Mesenchymal stem cell (in vitro differentiated cells and primary cell): ENCODE measurements around the gene SERPINE3.

Experiments used
- DNase-seq: peaks from one replicate; pipeline ENCODE4 v3.0.0-alpha.2; 2013
- H2AFZ ChIP-seq: one replicate; pipeline ENCODE4 v1.6.1; 2013; ENCODE audit warnings: low read depth, mild to moderate bottlenecking, control low read depth, inconsistent platforms, low read length, moderate library complexity
- H2AK5ac ChIP-seq: 2 replicates; pipeline ENCODE4 v1.6.1; 2013; ENCODE audit warnings: low read length, moderate library complexity, mild to moderate bottlenecking, inconsistent platforms; ENCODE audit not compliant: severe bottlenecking
- H2BK120ac ChIP-seq: one replicate; pipeline ENCODE4 v1.6.1; 2013; ENCODE audit warnings: low read depth, mild to moderate bottlenecking, inconsistent platforms, low read length, moderate library complexity
- H2BK12ac ChIP-seq, 2 experiments: one replicate each; pipeline ENCODE4 v1.6.1; 2013; ENCODE audit warnings: inconsistent platforms in 2 of 2, low read length in 2 of 2, mild to moderate bottlenecking in 2 of 2, moderate library complexity in 2 of 2, control low read depth in 1 of 2
- H2BK15ac ChIP-seq: one replicate; pipeline ENCODE4 v1.6.1; 2013; ENCODE audit warnings: mild to moderate bottlenecking, low read depth, inconsistent platforms; ENCODE audit not compliant: poor library complexity, severe bottlenecking
- H2BK5ac ChIP-seq: 2 replicates; pipeline ENCODE4 v1.6.1; 2013; ENCODE audit warnings: low read depth, mild to moderate bottlenecking, low read length, control low read depth, inconsistent platforms; ENCODE audit not compliant: poor library complexity, severe bottlenecking
- H3K14ac ChIP-seq, 2 experiments: one replicate each; pipeline ENCODE4 v1.6.1; 2013; ENCODE audit warnings: inconsistent platforms in 2 of 2, low read length in 2 of 2, control low read depth in 1 of 2, mild to moderate bottlenecking in 1 of 2, moderate library complexity in 1 of 2
- H3K18ac ChIP-seq, 2 experiments: one replicate each; pipeline ENCODE4 v1.6.1; 2013; ENCODE audit warnings: inconsistent platforms in 2 of 2, low read length in 2 of 2, control low read depth in 1 of 2, low read depth in 1 of 2, mild to moderate bottlenecking in 1 of 2
- H3K23ac ChIP-seq, 2 experiments: one replicate each; pipeline ENCODE4 v1.6.1; 2013; ENCODE audit warnings: inconsistent platforms in 2 of 2, low read length in 2 of 2, mild to moderate bottlenecking in 2 of 2, moderate library complexity in 2 of 2, control low read depth in 1 of 2
- H3K27ac ChIP-seq: 2 replicates; pipeline ENCODE4 v1.5.1; 2013; ENCODE audit warnings: mild to moderate bottlenecking, moderate library complexity, low read length, control low read depth, inconsistent platforms; ENCODE audit not compliant: poor library complexity, severe bottlenecking
- H3K27me3 ChIP-seq, 2 experiments: 2 replicates each; pipeline versions ENCODE4 v1.6.1 to v1.7.0; 2013; ENCODE audit warnings: low read length in 2 of 2, mild to moderate bottlenecking in 2 of 2, moderate library complexity in 2 of 2, control low read depth in 1 of 2, inconsistent platforms in 1 of 2; ENCODE audit not compliant: control insufficient read depth in 1 of 2, insufficient read depth in 1 of 2
- H3K36me3 ChIP-seq, 2 experiments: 2 replicates each; pipeline versions ENCODE4 v1.6.1 to v1.7.0; 2013; ENCODE audit warnings: low read length in 2 of 2, control low read depth in 1 of 2, inconsistent platforms in 1 of 2, low read depth in 1 of 2, mild to moderate bottlenecking in 1 of 2; ENCODE audit not compliant: insufficient read depth in 2 of 2, control insufficient read depth in 1 of 2
- H3K4ac ChIP-seq, 2 experiments: one replicate each; pipeline ENCODE4 v1.6.1; 2013; ENCODE audit warnings: inconsistent platforms in 2 of 2, low read length in 2 of 2, mild to moderate bottlenecking in 2 of 2, moderate library complexity in 2 of 2, control low read depth in 1 of 2, low read depth in 1 of 2
- H3K4me1 ChIP-seq: 2 replicates; pipeline ENCODE4 v1.6.1; 2013; ENCODE audit warnings: low read depth, low read length, control low read depth; ENCODE audit not compliant: control insufficient read depth, insufficient read depth
- H3K4me2 ChIP-seq: 2 replicates; pipeline ENCODE4 v1.6.1; 2013; ENCODE audit warnings: low read length, mild to moderate bottlenecking, inconsistent platforms; ENCODE audit not compliant: poor library complexity, severe bottlenecking
- H3K4me3 ChIP-seq, 2 experiments: 2 replicates each; pipeline versions ENCODE4 v1.5.1 to v1.7.0; 2013; ENCODE audit warnings: low read length in 2 of 2, mild to moderate bottlenecking in 2 of 2, control low read depth in 1 of 2, low read depth in 1 of 2; ENCODE audit not compliant: insufficient read depth in 1 of 2
- H3K79me1 ChIP-seq: replicated peaks from 2 replicates; pipeline ENCODE4 v1.6.1; 2013; ENCODE audit warnings: mild to moderate bottlenecking, control low read depth, low read length, inconsistent platforms; ENCODE audit not compliant: poor library complexity, severe bottlenecking
- H3K9ac ChIP-seq: 2 replicates; pipeline ENCODE4 v1.7.0; 2013; ENCODE audit warnings: mild to moderate bottlenecking, low read length, moderate library complexity
- H3K9me3 ChIP-seq: 2 replicates; pipeline ENCODE4 v1.7.0; 2013; ENCODE audit warnings: mild to moderate bottlenecking, low read length; ENCODE audit not compliant: control insufficient read depth
- H4K8ac ChIP-seq: one replicate; pipeline ENCODE4 v1.6.1; 2013; ENCODE audit warnings: inconsistent platforms, mild to moderate bottlenecking, low read length, moderate library complexity
- H4K91ac ChIP-seq: one replicate; pipeline ENCODE4 v1.6.1; 2013; ENCODE audit warnings: mild to moderate bottlenecking, low read length, inconsistent platforms
- WGBS: methylation state at CpG from one replicate; pipeline ENCODE4 v1.1.7; 2013; ENCODE audit warnings: mixed read lengths; 5-methylcytosine and 5-hydroxymethylcytosine counted together

SERPINE3 gene

DNA sequence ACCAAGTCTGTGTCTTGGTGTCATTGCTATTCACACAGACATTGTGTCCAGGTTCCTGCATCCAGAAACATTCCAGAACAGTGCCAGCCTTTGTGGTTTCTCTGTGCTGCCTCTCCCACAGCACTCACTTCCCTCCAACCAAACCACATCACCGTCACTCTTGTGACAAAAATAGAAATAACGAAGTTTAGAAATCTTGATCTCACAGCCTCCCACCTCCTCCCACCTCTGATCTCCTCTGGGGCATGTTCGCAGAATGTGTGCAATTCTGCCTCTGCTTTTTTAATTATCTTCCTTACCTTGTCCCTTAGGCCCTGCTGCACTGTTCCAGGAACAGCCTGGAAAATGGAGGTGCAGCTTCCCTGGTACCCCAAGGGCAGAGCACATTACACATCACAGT is 8.7 kb upstream of the SERPINE3 start:
- no peak overlapping the region for H3K14ac ChIP-seq
- H2AK5ac ChIP-seq = no peak overlapping the region
- WGBS = 84% methylated on average over 3 of the region's 3 CpGs
- H3K4me1 ChIP-seq = peaks cover 6% of the 10 kb centered on the region
- H2BK15ac ChIP-seq = no peak overlapping the region
- H4K91ac ChIP-seq = peak overlapping the region; percentile 12
- DNase-seq = no peak
- no peak overlapping the region for H3K23ac ChIP-seq
- no peak overlapping the region for H3K4me3 ChIP-seq
- no peak overlapping the region for H3K27ac ChIP-seq
- no peak overlapping the region for H2BK12ac ChIP-seq
- H2BK5ac ChIP-seq = no peak overlapping the region
- no peaks in the 10 kb centered on the region for H3K27me3 ChIP-seq
- H3K9ac ChIP-seq = no peak overlapping the region
- no peak overlapping the region for H2AFZ ChIP-seq
- H3K36me3 ChIP-seq = peaks cover 4 to 7% of the 10 kb centered on the region in 2 experiments
- H3K4me2 ChIP-seq = no peak overlapping the region
- H3K79me1 ChIP-seq = no peaks in the 10 kb centered on the region
- no peak overlapping the region for H4K8ac ChIP-seq
- H3K9me3 ChIP-seq = no peaks in the 10 kb centered on the region
- H3K4ac ChIP-seq = no peak overlapping the region
- H2BK120ac ChIP-seq = no peak overlapping the region
- no peak overlapping the region for H3K18ac ChIP-seq

DNA sequence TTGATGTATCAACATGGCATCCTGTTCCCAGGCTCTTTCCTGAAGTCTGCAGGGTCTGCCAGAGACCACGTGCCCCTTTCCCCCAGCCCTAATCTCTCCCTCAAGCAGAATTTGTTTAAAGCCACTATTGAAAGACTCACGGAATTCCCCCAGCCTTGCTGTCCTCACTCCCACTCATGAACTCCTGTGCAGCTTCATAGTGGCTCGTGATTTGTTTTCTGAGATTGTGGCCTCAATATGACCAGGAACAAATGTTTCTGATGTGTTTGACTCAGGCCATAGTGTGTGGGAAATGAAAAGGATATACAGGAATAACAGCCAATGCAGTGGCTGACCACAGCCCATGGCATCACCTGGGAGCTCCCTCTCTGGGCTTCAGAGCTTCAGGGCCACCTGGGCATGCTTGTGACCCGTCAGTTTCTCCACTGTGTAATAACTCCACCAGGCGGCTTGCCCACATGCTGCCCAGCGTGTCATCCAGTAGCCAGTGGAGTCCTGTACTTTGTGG is 8.1 kb upstream of the SERPINE3 start:
- Histone ChIP-seq H2BK5ac (no peak overlapping the region), H4K8ac (no peak overlapping the region), H3K4ac (no peak overlapping the region), H3K18ac (no peak overlapping the region), H3K4me1 (peaks cover 6% of the 10 kb centered on the region), H3K23ac (no peak overlapping the region), H3K4me3 (no peak overlapping the region), H3K27ac (no peak overlapping the region), H3K27me3 (no peaks in the 10 kb centered on the region), H2BK15ac (no peak overlapping the region), H2AFZ (no peak overlapping the region), H2BK120ac (no peak overlapping the region), H3K79me1 (no peaks in the 10 kb centered on the region), H4K91ac (no peak overlapping the region), H2AK5ac (peak overlapping the region; percentile 50), H3K36me3 (peaks cover 4 to 7% of the 10 kb centered on the region in 2 experiments), H3K9ac (no peak overlapping the region), H3K14ac (no peak overlapping the region), H3K9me3 (no peaks in the 10 kb centered on the region), H3K4me2 (no peak overlapping the region), H2BK12ac (no peak overlapping the region)
- 84% methylated on average over 6 of the region's 6 CpGs for WGBS
- no peak for DNase-seq

DNA sequence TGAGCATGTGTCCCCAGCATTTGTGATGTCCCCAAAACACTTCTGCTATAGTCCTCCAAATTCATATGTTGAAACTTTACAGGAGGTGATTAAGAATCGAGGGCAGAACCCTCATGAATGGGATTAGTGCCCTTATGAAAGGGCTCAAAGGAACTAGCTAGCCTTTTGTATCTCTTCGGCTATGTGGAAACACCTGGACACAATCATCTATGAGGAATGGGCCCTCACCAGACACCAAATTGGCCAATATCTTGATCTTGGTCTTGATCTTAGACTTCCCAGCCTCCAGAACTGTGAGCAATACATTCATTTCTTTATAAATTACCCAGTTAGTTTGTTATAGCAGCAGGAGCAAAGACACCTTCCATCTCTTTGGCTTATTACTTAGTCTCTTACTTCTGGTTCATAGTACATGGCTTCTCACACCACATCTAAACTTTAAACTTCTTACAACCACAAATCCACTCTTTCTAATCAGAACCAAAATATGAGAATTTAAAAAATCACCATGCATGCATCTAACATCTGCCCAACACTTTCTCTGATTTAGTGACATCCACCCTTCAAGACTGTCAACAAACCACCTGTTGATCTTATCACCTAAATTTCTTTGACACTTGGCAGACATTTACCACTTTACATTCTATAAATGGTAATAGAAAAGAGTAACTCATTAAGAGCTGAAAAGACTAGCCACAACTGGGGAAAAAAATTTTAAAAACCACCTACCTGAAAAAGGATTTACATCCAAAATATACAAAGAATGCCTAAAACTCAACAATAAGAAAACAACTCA is 6.7 kb upstream of the SERPINE3 start:
- Histone ChIP-seq H2AFZ (no peak overlapping the region), H2BK15ac (no peak overlapping the region), H3K18ac (no peak overlapping the region), H3K27me3 (no peaks in the 10 kb centered on the region), H2AK5ac (no peak overlapping the region), H3K4me3 (no peak overlapping the region), H4K91ac (no peak overlapping the region), H4K8ac (no peak overlapping the region), H2BK120ac (no peak overlapping the region), H3K23ac (no peak overlapping the region), H3K27ac (no peak overlapping the region), H3K4me1 (peaks cover 6% of the 10 kb centered on the region), H3K14ac (no peak overlapping the region), H3K9ac (no peak overlapping the region), H3K79me1 (no peaks in the 10 kb centered on the region), H2BK5ac (no peak overlapping the region), H3K36me3 (peaks cover 4 to 7% of the 10 kb centered on the region in 2 experiments), H3K4ac (no peak overlapping the region), H2BK12ac (no peak overlapping the region), H3K4me2 (no peak overlapping the region), H3K9me3 (no peaks in the 10 kb centered on the region)
- WGBS = 71% methylated on average over 2 of the region's 2 CpGs
- no peak for DNase-seq

DNA sequence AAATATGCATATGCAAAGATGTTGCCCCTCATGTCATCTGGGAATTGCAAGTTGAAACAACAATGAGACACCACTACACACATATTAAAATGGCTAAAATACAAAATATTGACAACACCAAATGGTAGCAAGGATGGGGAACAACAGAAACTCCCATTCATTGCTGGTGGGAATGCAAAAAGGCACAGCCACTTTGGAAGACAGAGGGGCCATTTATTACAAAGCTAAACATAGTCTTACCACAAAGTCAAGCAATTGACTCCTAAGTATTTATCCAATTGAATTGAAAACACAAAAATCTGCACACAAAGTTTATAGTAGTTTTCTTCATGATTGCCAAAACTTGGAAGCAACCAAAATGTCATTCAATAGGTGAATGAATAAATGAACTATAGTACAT is 6.1 kb upstream of the SERPINE3 start:
- Histone ChIP-seq H3K18ac (no peak overlapping the region), H3K4ac (no peak overlapping the region), H3K27me3 (no peaks in the 10 kb centered on the region), H2BK120ac (no peak overlapping the region), H3K4me3 (no peak overlapping the region), H3K4me2 (no peak overlapping the region), H3K9me3 (no peaks in the 10 kb centered on the region), H2AK5ac (no peak overlapping the region), H3K23ac (no peak overlapping the region), H3K9ac (no peak overlapping the region), H4K8ac (no peak overlapping the region), H3K36me3 (peaks cover 4 to 7% of the 10 kb centered on the region in 2 experiments), H3K27ac (no peak overlapping the region), H3K14ac (no peak overlapping the region), H3K79me1 (no peaks in the 10 kb centered on the region), H2BK5ac (no peak overlapping the region), H2BK15ac (no peak overlapping the region), H4K91ac (no peak overlapping the region), H3K4me1 (peaks cover 6% of the 10 kb centered on the region), H2BK12ac (no peak overlapping the region), H2AFZ (no peak overlapping the region)
- no peak for DNase-seq
